Stimulated activated memory B cell treated with anti-CD40 and anti-IgM and Interleukin-4, amounts not matched to agents 10 μg/mL and 1 μg/mL and 100 μg/mL, for 72 hours (primary cell): ENCODE results near the gene TAS2R3.

Experiments
- ATAC-seq: fragments of 150-1000 bp; cut with Tn5 transposase; 2 replicates; pipeline ENCODE4 v1.10.0; 2021
- H3K27ac Mint-ChIP-seq: one replicate; pipeline ENCODE4 v1.8.0; 2022; ENCODE audit warnings: mild to moderate bottlenecking, mixed read lengths
- H3K27me3 Mint-ChIP-seq: one replicate; pipeline ENCODE4 v1.8.0; 2022; ENCODE audit warnings: mixed read lengths
- H3K36me3 Mint-ChIP-seq: one replicate; pipeline ENCODE4 v1.8.0; 2022; ENCODE audit warnings: mixed read lengths
- H3K4me1 Mint-ChIP-seq: one replicate; pipeline ENCODE4 v1.8.0; 2022; ENCODE audit warnings: mixed read lengths
- H3K4me3 Mint-ChIP-seq: one replicate; pipeline ENCODE4 v1.8.0; 2022; ENCODE audit warnings: mild to moderate bottlenecking, moderate library complexity, mixed read lengths
- H3K9me3 Mint-ChIP-seq: one replicate; pipeline ENCODE4 v1.8.0; 2022; ENCODE audit warnings: mixed read lengths

The TAS2R3 gene, protein sequence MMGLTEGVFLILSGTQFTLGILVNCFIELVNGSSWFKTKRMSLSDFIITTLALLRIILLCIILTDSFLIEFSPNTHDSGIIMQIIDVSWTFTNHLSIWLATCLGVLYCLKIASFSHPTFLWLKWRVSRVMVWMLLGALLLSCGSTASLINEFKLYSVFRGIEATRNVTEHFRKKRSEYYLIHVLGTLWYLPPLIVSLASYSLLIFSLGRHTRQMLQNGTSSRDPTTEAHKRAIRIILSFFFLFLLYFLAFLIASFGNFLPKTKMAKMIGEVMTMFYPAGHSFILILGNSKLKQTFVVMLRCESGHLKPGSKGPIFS

GRCh38 chr7:141763797-141764196 lies at the start of gene TAS2R3:
Gene TAS2R3 (plus strand): TSS chr7:141764097. CDS start chr7:141764159, 62 bp downstream.
- no peak for ATAC-seq
- Mint-ChIP-seq H3K9me3 (no peaks in the 10 kb centered on the region), H3K27me3 (no peaks in the 10 kb centered on the region), H3K27ac (no peak within 1 kb of the TSS), H3K4me1 (no peaks in the 10 kb centered on the region), H3K36me3 (peaks cover 77% of the 10 kb centered on the region), H3K4me3 (no peak within 1 kb of the TSS)

GRCh38 chr7:141714571-141714970 lies 49.3 kb upstream of the TAS2R3 start:
- H3K27me3 Mint-ChIP-seq, result no peaks in the 10 kb centered on the region
- no peaks in the 10 kb centered on the region for H3K4me1 Mint-ChIP-seq
- peaks cover 13% of the 10 kb centered on the region for H3K36me3 Mint-ChIP-seq
- no peaks in the 10 kb centered on the region for H3K9me3 Mint-ChIP-seq
- ATAC-seq, result no peak
- no peak overlapping the region for H3K27ac Mint-ChIP-seq
- no peak overlapping the region for H3K4me3 Mint-ChIP-seq

DNA sequence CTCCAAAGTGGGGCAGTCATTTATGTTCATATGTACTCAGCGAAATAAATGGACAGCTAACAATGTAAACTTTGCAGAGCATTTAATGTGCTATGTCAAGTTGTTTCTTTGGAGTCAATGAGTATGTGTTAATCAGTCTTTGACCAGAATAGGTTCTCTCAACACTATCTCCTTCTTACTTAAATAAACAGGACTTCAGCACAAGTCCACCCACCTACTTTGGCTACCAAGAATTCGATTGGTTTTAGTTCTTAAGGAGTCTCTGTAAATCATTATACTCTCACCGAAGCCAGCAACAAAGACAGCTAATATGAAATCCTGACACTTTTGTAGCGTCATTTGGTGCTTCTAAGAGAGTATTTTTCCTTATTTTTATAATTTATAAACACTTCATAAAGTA lies 48.9 kb upstream of the TAS2R3 start:
- H3K27ac Mint-ChIP-seq, result no peak overlapping the region
- H3K27me3 Mint-ChIP-seq, result no peaks in the 10 kb centered on the region
- no peak for ATAC-seq
- H3K4me3 Mint-ChIP-seq, result no peak overlapping the region
- H3K9me3 Mint-ChIP-seq, result no peaks in the 10 kb centered on the region
- peaks cover 13% of the 10 kb centered on the region for H3K36me3 Mint-ChIP-seq
- no peaks in the 10 kb centered on the region for H3K4me1 Mint-ChIP-seq

GRCh38 chr7:141715794-141716689 lies 47.9 kb upstream of the TAS2R3 start:
- peaks cover 6% of the 10 kb centered on the region for H3K36me3 Mint-ChIP-seq
- H3K4me1 Mint-ChIP-seq, result no peaks in the 10 kb centered on the region
- no peaks in the 10 kb centered on the region for H3K27me3 Mint-ChIP-seq
- no peak overlapping the region for H3K27ac Mint-ChIP-seq
- no peak for ATAC-seq
- no peak overlapping the region for H3K4me3 Mint-ChIP-seq
- no peaks in the 10 kb centered on the region for H3K9me3 Mint-ChIP-seq

GRCh38 chr7:141717450-141717849 lies 46.4 kb upstream of the TAS2R3 start:
- Mint-ChIP-seq H3K27ac (no peak overlapping the region), H3K4me1 (no peaks in the 10 kb centered on the region), H3K27me3 (no peaks in the 10 kb centered on the region), H3K36me3 (peaks cover 5% of the 10 kb centered on the region), H3K9me3 (no peaks in the 10 kb centered on the region), H3K4me3 (no peak overlapping the region)
- ATAC-seq, result no peak

DNA sequence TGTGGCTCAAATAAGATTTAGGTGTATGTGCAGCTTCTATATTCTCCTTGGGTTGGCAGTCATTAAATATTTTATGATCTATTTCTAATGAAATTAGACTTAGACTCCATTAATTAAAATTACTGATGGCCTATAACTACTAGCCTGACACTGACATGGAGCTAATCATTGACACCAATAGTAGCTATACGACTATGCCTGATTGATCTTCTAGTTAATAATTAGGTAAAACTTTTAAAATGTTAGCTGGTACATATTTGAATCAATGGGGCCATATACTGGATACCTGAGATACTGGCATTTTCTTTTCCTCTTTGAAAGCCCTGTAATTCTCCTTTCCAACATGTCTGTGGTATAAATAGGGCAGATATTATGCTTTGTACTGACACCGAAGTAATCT lies 41.4 kb upstream of the TAS2R3 start:
- Mint-ChIP-seq H3K4me1 (no peaks in the 10 kb centered on the region), H3K27ac (no peak overlapping the region), H3K27me3 (no peaks in the 10 kb centered on the region), H3K4me3 (no peak overlapping the region), H3K36me3 (peaks cover 5% of the 10 kb centered on the region), H3K9me3 (no peaks in the 10 kb centered on the region)
- no peak for ATAC-seq

DNA sequence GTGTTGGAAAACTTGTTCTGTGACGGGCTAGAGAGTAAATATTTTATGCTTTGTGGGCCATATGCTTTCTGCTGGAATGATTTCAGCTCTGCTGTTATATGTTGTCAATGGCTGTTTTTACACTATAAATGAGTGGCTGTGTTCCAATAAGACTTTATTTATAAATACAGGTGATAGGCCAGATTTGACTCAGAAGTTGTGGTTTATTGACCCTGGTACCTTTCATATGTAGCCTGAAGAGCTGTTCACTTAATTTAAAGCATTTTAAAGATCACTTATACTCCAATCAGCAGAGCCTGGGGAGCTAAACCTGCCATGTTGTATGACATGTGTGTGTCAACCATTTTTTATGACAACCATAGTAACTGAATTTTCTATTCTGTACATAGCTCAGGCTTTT lies 34.9 kb upstream of the TAS2R3 start:
- no peak for ATAC-seq
- Mint-ChIP-seq H3K4me1 (no peaks in the 10 kb centered on the region), H3K36me3 (no peaks in the 10 kb centered on the region), H3K4me3 (no peak overlapping the region), H3K27me3 (no peaks in the 10 kb centered on the region), H3K27ac (no peak overlapping the region), H3K9me3 (no peaks in the 10 kb centered on the region)

DNA sequence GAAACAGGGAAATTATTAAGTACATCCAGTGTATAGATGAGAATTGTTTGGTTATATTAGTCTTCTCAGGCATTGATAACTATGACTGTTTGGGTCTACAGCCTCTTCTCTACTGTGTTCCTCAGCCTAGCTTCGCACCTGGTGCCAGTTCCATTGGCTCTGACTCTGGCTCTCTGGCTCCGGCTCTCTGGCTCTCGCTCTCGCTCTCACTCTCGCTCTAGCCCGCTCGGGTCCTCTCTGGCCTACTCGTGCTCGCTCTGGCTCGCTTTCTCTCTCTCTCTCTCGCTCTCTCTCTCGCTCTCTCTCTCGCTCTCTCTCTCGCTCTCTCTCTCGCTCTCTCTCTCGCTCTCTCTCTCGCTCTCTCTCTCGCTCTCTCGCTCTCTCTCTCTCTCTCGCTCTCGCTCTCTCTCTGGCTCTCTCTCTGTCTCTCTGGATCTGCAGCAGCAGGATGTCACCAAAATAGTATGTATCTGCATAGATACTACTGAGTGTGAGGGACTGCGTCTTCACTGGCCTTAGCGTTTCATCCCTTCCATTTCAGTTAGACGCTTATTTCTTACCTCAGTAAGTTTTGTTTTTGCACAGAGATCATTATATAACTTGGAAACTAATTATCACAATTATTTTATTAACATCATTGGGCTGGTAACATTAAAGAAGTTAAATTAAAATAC lies 32.3 kb upstream of the TAS2R3 start:
- Mint-ChIP-seq H3K27me3 (no peaks in the 10 kb centered on the region), H3K36me3 (no peaks in the 10 kb centered on the region), H3K4me1 (peaks cover under 1% of the 10 kb centered on the region), H3K9me3 (no peaks in the 10 kb centered on the region), H3K27ac (no peak overlapping the region), H3K4me3 (no peak overlapping the region)
- no peak for ATAC-seq

- Mint-ChIP-seq H3K27me3 (no peaks in the 10 kb centered on the region), H3K27ac (peak overlapping the region; percentile 99), H3K9me3 (no peaks in the 10 kb centered on the region), H3K36me3 (peaks cover 18% of the 10 kb centered on the region), H3K4me1 (peaks cover 45% of the 10 kb centered on the region), H3K4me3 (peak overlapping the region; percentile 99)
- no peak for ATAC-seq
These were observed 26.6 kb upstream of the TAS2R3 start for GRCh38 chr7:141737118-141737835.

- peak within 1 kb of the TSS; percentile 99 for H3K4me3 Mint-ChIP-seq
- peaks cover 25% of the 10 kb centered on the region for H3K36me3 Mint-ChIP-seq
- H3K27me3 Mint-ChIP-seq, result no peaks in the 10 kb centered on the region
- H3K4me1 Mint-ChIP-seq, result peaks cover 51% of the 10 kb centered on the region
- H3K27ac Mint-ChIP-seq, result peak within 1 kb of the TSS; percentile 99
- no peaks in the 10 kb centered on the region for H3K9me3 Mint-ChIP-seq
- ATAC-seq, result peak; percentile 95
These were observed 25.9 kb upstream of the TAS2R3 start, which contains the start of gene SSBP1 for GRCh38 chr7:141737836-141738591. Gene SSBP1 (plus strand): TSS chr7:141738358. CDS start chr7:141739167, 809 bp downstream.

DNA sequence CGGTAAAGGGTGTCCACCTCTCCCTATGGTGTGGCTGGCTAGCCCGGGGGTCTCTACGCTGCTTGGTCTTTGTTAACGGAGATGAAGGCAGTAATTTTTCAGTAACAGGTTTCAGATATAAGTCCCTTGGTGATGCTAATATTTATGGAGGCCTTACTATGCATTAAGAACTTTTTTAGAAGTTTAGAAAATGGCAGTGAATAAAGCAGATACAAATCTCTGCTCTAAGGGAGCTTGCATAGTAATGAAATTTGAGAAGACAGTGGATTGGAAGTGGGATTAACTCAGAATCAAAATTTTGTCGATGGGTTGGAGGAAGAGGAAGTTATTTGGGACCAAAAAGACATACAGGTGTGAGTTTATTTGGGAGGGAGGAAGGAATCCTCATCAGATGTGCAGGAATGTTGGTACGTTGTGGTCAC lies 25.3 kb upstream of the TAS2R3 start:
- Mint-ChIP-seq H3K27ac (peak overlapping the region; percentile 99), H3K4me3 (peak overlapping the region; percentile 99)
- no peak for ATAC-seq

GRCh38 chr7:141739250-141739649 lies 24.6 kb upstream of the TAS2R3 start:
- peaks cover 37% of the 10 kb centered on the region for H3K36me3 Mint-ChIP-seq
- no peaks in the 10 kb centered on the region for H3K9me3 Mint-ChIP-seq
- no peaks in the 10 kb centered on the region for H3K27me3 Mint-ChIP-seq
- peaks cover 56% of the 10 kb centered on the region for H3K4me1 Mint-ChIP-seq
- peak overlapping the region; percentile 99 for H3K27ac Mint-ChIP-seq
- peak overlapping the region; percentile 99 for H3K4me3 Mint-ChIP-seq
- ATAC-seq, result no peak

More for the DNA sequence above, 25.3 kb upstream of the TAS2R3 start:
- Mint-ChIP-seq H3K9me3 (no peaks in the 10 kb centered on the region), H3K36me3 (peaks cover 31% of the 10 kb centered on the region), H3K4me1 (peaks cover 54% of the 10 kb centered on the region), H3K27me3 (no peaks in the 10 kb centered on the region)

GRCh38 chr7:141742229-141742628 lies 21.7 kb upstream of the TAS2R3 start:
- H3K27ac Mint-ChIP-seq, result peak overlapping the region; percentile 42
- peaks cover 60% of the 10 kb centered on the region for H3K36me3 Mint-ChIP-seq
- no peaks in the 10 kb centered on the region for H3K9me3 Mint-ChIP-seq
- H3K4me3 Mint-ChIP-seq, result no peak overlapping the region
- H3K4me1 Mint-ChIP-seq, result peaks cover 49% of the 10 kb centered on the region
- H3K27me3 Mint-ChIP-seq, result no peaks in the 10 kb centered on the region
- no peak for ATAC-seq

GRCh38 chr7:141744131-141744530 lies 19.8 kb upstream of the TAS2R3 start:
- Mint-ChIP-seq H3K27ac (no peak overlapping the region), H3K9me3 (no peaks in the 10 kb centered on the region), H3K36me3 (peaks cover 69% of the 10 kb centered on the region), H3K4me1 (peaks cover 33% of the 10 kb centered on the region), H3K27me3 (no peaks in the 10 kb centered on the region), H3K4me3 (no peak overlapping the region)
- no peak for ATAC-seq
